Left hindlimb (tissue), 1 donor: ENCODE measurements around the gene TRAK1.
"Not testable (repeated sequence)": the region's sequence is repeated elsewhere in the genome, so short reads cannot be mapped to it uniquely, and the experiment has no call there.

Experiments used
- DNase-seq: peaks from one replicate; pipeline ENCODE4 v3.0.0-alpha.2; 2018

Gene TRAK1

GRCh38 chr3:42098171-42098570 lies 7.0 kb downstream of the TRAK1 start:
- no peak for DNase-seq

- no peak for DNase-seq
These were observed 8.0 kb downstream of the TRAK1 start for GRCh38 chr3:42099020-42099765.

GRCh38 chr3:42101048-42101447 lies 9.9 kb downstream of the TRAK1 start:
- no peak for DNase-seq

- no peak for DNase-seq
These were observed 10.3 kb downstream of the TRAK1 start for GRCh38 chr3:42101481-42101880.

GRCh38 chr3:42102571-42102970 lies 11.4 kb downstream of the TRAK1 start:
- DNase-seq: no peak

GRCh38 chr3:42103921-42104665 lies 12.9 kb downstream of the TRAK1 start:
- DNase-seq: not testable (repeated sequence)

- not testable (repeated sequence) for DNase-seq
These were observed 14.8 kb downstream of the TRAK1 start for GRCh38 chr3:42105994-42106393.

GRCh38 chr3:42106646-42107045 lies 15.5 kb downstream of the TRAK1 start:
- no peak for DNase-seq

- no peak for DNase-seq
These were observed 19.5 kb downstream of the TRAK1 start for GRCh38 chr3:42110631-42111030.

GRCh38 chr3:42114130-42114725 lies 23.1 kb downstream of the TRAK1 start:
- no peak for DNase-seq

- no peak for DNase-seq
These were observed 24.1 kb downstream of the TRAK1 start for GRCh38 chr3:42115215-42115614.

- DNase-seq: no peak
These were observed 24.8 kb downstream of the TRAK1 start for GRCh38 chr3:42115946-42116345.

GRCh38 chr3:42116466-42116865 lies 25.3 kb downstream of the TRAK1 start:
- no peak for DNase-seq

GRCh38 chr3:42117175-42118008 lies 26.2 kb downstream of the TRAK1 start:
- no peak for DNase-seq

GRCh38 chr3:42118762-42119361 lies 27.7 kb downstream of the TRAK1 start:
- no peak for DNase-seq

GRCh38 chr3:42119561-42120355 lies 28.6 kb downstream of the TRAK1 start:
- DNase-seq: no peak

GRCh38 chr3:42120866-42121265 lies 29.7 kb downstream of the TRAK1 start:
- DNase-seq: no peak

- DNase-seq: no peak
These were observed 31.3 kb downstream of the TRAK1 start for GRCh38 chr3:42122261-42123011.

GRCh38 chr3:42123012-42123581 lies 31.9 kb downstream of the TRAK1 start:
- no peak for DNase-seq

- no peak for DNase-seq
These were observed 32.9 kb downstream of the TRAK1 start for GRCh38 chr3:42123824-42124658.
